Small intestine (tissue), 7 donors: ENCODE measurements around the gene EFCAB9. TPM values are rescaled to one million over a fixed set of nuclear protein-coding genes. Genes with fewer than 3 reads are reported as not detected.
"Not testable (repeated sequence)": the region's sequence is repeated elsewhere in the genome, so short reads cannot be mapped to it uniquely, and the experiment has no call there.

ENCODE experiments used
- DNase-seq, 2 donors: peaks; one replicate each; pipeline versions ENCODE4 v3.0.0 to v3.0.0-alpha.2; 2013
- FAIRE-seq: peaks from 2 replicates; lab custom pipeline; 2012; peaks lifted over from hg19 to GRCh38; lab: Jason Lieb, UNC
- H3K27ac ChIP-seq, 3 donors: one replicate each; pipeline ENCODE4 v1.5.1; 2013; ENCODE audit warnings: low read length in 2 of 3, mild to moderate bottlenecking in 2 of 3, control low read depth in 1 of 3, inconsistent platforms in 1 of 3, low read depth in 1 of 3, moderate library complexity in 1 of 3
- H3K27me3 ChIP-seq, 3 donors: one replicate each; pipeline ENCODE4 v1.6.1; 2013; ENCODE audit warnings: low read length in 3 of 3, inconsistent platforms in 1 of 3; ENCODE audit not compliant: control insufficient read depth in 3 of 3, insufficient read depth in 3 of 3
- H3K36me3 ChIP-seq, 3 donors: one replicate each; pipeline ENCODE4 v1.6.1; 2013; ENCODE audit warnings: low read length in 3 of 3, inconsistent platforms in 1 of 3, low read depth in 1 of 3, mild to moderate bottlenecking in 1 of 3, moderate library complexity in 1 of 3; ENCODE audit not compliant: control insufficient read depth in 3 of 3, insufficient read depth in 2 of 3
- H3K4me1 ChIP-seq, 3 donors: one replicate each; pipeline ENCODE4 v1.6.1; 2013; ENCODE audit warnings: low read length in 2 of 3, inconsistent platforms in 1 of 3, low read depth in 1 of 3, mild to moderate bottlenecking in 1 of 3, moderate library complexity in 1 of 3; ENCODE audit not compliant: control insufficient read depth in 3 of 3, insufficient read depth in 2 of 3
- H3K4me3 ChIP-seq, 3 donors: one replicate each; pipeline ENCODE4 v1.5.1; 2013; ENCODE audit warnings: low read length in 3 of 3, control low read depth in 1 of 3, inconsistent platforms in 1 of 3, low read depth in 1 of 3, mild to moderate bottlenecking in 1 of 3, moderate library complexity in 1 of 3
- H3K9me3 ChIP-seq, 2 donors: one replicate each; pipeline ENCODE4 v1.6.1; 2013; ENCODE audit warnings: low read depth in 1 of 2, low read length in 1 of 2; ENCODE audit not compliant: control insufficient read depth in 2 of 2, insufficient read depth in 1 of 2
- WGBS, 3 donors: extraction: QIAGEN DNeasy Blood & Tissue Kit; methylation state at CpG; one replicate each; pipeline ENCODE4 v1.1.7; 2013; 5-methylcytosine and 5-hydroxymethylcytosine counted together
- polyA plus RNA-seq, 4 donors: library from polyadenylated mRNA; stranded (reverse) in 3 of 4; unstranded in 1 of 4; fragments of 200-250 nt in 3 of 4; fragments of 120-200 nt in 1 of 4; gene quantifications; one replicate each; pipeline versions ENCODE4 v1.2.1 to v1.2.3, GENCODE V29; 2013
- donor health status: healthy with polysubstance abuse.
- donor health status: control.
- donor health status: control.
- donor health status: Bipolar disorder and iron deficiency.
- donor health status: healthy.

Gene EFCAB9
- polyA plus RNA-seq, 4 donors: not detected

DNA sequence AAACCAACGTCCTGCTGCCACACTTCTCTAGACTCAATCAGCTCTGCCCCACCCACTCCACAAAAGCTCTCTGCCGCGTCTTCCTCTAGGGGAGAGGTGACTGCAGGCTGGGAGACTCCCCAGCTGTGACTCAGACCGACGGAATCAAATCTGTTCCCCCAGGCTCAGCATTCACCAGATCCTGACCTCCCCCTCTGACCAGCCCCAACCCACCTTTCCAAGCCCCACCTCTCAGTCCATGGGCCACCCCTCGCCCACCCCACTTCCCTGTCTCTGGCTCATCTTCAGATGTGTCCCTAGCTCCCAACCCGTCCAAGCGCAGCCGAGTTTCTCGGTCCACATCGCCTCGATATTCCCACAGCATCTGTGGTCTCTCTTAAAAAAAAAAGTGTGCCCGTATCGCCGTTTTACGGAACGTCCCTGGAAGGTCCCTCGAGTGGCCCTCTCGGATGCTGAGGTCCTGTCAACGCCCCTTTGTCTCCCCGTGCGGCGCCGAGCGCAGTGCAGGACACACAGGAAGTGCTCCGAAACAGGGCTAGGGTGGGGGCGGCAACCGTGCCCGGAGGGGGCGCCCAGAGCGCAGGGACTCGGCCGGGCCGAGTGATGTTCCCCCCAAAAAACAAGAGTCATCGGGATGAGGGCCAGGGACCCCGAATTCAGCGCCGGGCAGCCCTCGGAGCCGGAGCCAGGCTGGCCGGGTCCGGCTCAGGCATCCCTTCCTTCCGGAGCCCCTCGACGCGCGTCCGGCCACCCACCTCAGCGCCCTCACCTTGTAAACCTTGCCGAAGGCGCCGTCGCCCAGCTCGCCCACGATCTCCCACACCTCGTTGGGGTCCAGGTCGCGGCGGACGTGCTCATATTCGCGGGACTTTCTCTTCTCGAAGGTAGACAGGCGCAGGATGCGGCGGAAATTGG, 6.6 kb upstream of the EFCAB9 start:
- peaks cover 0 to 11% (median 3%) of the 10 kb centered on the region in 3 donors for H3K4me1 ChIP-seq
- peak overlapping the region; percentile 78 to 96 (median 88) for H3K4me3 ChIP-seq
- DNase-seq (peak; percentile 66 to 84), FAIRE-seq (no peak)
- no peaks in the 10 kb centered on the region for H3K9me3 ChIP-seq
- peak overlapping the region; percentile 73 to 94 (median 84) for H3K27ac ChIP-seq
- WGBS, 3 donors: 0 to 1% (median 1%) methylated on average over 56 to 66 of the region's 66 CpGs
- H3K27me3 ChIP-seq: no peaks in the 10 kb centered on the region
- peaks cover 0 to 6% (median 0%) of the 10 kb centered on the region in 3 donors for H3K36me3 ChIP-seq

DNA sequence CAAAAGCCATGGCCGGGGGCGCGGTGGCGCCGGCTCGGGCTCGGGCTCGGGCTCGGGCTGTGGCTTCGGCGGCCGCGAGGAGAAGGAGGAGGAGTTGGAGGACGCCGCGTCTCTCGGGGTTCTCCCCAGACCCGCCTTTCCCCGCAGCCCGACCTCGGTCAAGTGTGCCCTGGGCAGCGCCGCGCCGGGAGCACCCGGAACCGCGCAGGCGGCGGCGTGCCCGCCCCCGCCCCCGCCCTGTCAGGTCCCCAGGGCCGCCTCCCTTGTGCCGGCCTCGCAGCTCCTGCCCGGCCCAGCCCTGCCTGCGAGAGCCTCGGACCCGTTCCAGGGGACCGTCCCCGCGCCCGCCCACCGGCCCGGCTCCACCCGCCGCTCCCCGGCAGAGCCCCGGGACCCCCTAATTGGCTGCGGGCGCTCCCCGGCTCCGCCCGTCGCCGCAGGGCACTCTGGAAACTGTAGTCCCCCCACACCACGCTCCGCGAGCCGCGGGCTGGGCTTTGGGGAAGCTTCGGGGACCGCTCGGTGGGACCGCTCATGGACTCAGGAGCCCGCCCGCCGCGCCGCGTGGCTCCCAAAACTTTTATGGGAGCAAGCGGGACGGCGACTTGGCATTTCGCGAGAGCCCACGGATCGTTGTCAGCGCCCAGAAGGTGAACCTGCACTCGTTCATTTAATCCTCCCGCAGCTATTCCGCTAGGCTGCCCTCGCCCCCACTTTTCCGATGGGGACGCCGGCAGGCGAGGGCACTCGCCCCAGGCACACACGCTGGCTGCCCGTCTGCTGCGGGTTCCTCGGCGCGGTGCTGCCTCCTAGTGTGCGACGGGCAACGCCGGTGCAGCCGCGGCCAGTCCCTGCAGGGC, 5.7 kb upstream of the EFCAB9 start, which contains the start of gene STK10:
Gene STK10, minus strand, starts transcription at position 192 of the 860 bp plus-strand sequence. Its CDS starts 182 bp downstream, at position 10.
- peaks cover 0 to 11% (median 3%) of the 10 kb centered on the region in 3 donors for H3K4me1 ChIP-seq

DNA sequence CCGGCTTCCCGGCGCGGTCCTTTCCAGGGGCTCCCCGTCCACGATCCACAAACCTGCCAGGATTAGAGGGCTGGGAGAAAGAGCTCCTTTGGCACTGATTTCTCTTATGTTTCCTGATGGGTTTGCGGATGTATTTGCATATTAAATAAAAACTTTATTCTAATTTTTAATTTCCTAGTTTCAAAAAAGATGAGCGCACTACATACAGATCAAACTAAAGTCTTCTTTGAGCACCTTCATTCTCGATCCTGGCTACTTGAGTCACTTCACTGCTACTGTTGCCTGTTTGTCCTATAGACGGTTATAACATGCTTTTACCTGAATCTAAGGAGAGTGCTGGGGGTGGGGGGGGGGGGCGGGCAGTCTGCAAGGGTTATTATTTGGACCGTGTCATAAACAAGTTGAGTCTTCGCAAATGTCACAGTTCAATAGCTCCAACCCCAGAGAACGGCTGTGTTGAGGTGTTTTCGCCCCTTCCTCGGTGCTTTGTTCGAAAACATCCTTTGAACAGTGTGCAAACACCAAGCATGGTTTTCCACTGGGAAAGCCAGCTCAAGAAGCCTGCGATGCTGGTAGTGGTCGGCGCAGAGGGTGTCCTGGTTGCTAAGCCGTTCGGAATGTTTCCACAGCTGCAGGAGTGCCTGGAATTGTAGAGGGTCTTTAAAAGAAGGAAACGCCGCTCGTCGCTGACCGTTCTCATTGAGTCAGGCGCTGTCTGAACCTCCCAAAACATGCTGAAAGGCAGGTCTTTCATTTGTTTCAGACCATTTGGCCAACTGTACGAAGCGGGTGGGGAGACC, 4.9 kb upstream of the EFCAB9 start:
- Histone ChIP-seq H3K4me3 (peak overlapping the region in 2 of 3 donors; percentile 87 to 88), H3K36me3 (peaks cover 0 to 4% (median 0%) of the 10 kb centered on the region in 3 donors), H3K9me3 (no peaks in the 10 kb centered on the region), H3K27me3 (no peaks in the 10 kb centered on the region), H3K27ac (no peak overlapping the region), H3K4me1 (peaks cover 0 to 11% (median 3%) of the 10 kb centered on the region in 3 donors)
- DNase-seq (peak in 1 of 2 donors; percentile 30), FAIRE-seq (no peak)
- WGBS, 3 donors: 42 to 55% (median 52%) methylated on average over 29 to 30 of the region's 30 CpGs

More for the DNA sequence above, 5.7 kb upstream of the EFCAB9 start, which contains the start of gene STK10:
- FAIRE-seq (no peak), DNase-seq (peak; percentile 91 to 93)
- Histone ChIP-seq H3K27me3 (no peaks in the 10 kb centered on the region), H3K27ac (peak within 1 kb of the TSS; percentile 84 to 94 (median 84)), H3K4me3 (peak within 1 kb of the TSS; percentile 78 to 96 (median 88)), H3K36me3 (peaks cover 0 to 6% (median 0%) of the 10 kb centered on the region in 3 donors), H3K9me3 (no peaks in the 10 kb centered on the region)
- 0 to 1% (median 0%) methylated on average over 50 to 102 of the region's 102 CpGs for WGBS, 3 donors

DNA sequence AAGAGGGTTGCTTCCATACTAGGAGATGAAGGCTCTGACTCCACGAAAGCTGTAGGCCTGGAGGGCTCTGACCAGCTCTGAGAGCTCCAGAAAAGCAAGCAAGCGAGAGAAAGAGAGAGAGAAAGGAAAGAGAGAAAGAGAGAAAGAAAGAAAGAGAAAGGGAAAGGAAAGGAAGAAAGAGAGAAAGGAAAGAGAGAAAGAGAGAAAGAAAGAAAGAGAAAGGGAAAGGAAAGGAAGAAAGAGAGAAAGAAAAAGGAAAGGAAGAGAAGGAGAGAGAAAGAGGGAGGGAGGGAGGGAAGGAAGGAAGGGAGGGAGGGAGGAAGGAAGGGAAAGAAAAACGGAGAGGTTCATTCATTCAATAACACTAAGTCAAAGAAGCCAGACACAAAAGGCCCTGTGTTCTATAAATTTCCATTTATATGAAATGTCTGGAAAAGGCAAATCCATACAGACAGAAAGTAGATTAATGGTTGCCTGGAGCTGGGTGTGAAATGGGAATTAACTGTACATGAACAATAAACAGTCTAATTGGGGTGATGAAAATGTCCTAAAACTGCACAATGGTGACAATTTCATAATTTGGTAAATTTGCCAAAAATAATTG, 4.2 kb upstream of the EFCAB9 start:
- H3K27ac ChIP-seq: no peak overlapping the region
- no peak overlapping the region for H3K4me3 ChIP-seq
- peaks cover 0 to 4% (median 0%) of the 10 kb centered on the region in 3 donors for H3K36me3 ChIP-seq
- FAIRE-seq (no peak), DNase-seq (no peak)
- no peaks in the 10 kb centered on the region for H3K9me3 ChIP-seq
- no peaks in the 10 kb centered on the region for H3K27me3 ChIP-seq
- H3K4me1 ChIP-seq: peaks cover 0 to 11% (median 0%) of the 10 kb centered on the region in 3 donors
- 71 to 88% (median 75%) methylated on average over 3 of the region's 3 CpGs for WGBS, 3 donors

DNA sequence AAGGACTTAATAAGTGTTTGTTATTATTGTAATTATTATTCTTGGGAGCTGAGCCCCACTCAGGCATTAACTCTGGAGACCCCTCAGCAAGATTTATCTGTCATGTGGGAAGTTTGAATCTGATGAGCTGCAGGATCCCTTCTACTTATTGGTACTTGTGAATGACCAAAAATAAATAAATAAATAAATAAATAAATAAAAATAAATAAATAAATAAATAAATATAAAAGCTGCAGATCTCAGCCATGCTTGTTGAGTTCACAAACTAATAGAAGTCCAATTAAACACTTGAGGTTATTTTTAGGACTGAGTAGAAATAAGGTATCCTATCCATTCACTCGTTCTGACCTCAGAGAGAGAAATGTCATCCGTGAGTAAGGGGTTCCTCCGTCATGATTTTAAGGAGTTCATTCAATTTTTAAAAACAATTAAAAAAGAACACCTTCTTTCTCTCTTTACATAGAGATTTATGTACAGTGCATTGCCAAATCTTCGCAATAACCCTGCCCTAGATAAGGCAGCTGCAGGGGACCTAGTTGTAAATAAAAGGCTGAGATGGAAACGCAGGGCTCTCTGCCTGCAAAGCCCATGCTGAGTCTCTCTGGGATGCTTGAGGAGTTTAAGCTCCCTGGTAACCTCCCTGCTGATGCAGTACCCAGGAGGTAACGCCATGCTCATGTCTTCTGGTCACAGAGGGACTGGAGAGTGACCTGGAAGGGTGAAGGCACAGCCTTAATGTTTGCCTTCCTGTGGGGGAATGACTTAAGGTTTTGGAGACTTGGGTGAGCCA, 1.2 kb downstream of the EFCAB9 start:
- Histone ChIP-seq H3K27ac (no peak overlapping the region), H3K9me3 (no peaks in the 10 kb centered on the region), H3K27me3 (no peaks in the 10 kb centered on the region), H3K36me3 (no peaks in the 10 kb centered on the region), H3K4me1 (no peaks in the 10 kb centered on the region), H3K4me3 (no peak overlapping the region)
- FAIRE-seq (no peak), DNase-seq (no peak)
- 64 to 72% (median 67%) methylated on average over 6 of the region's 6 CpGs for WGBS, 3 donors

GRCh38 chr5:172197775-172198174, 3.8 kb downstream of the EFCAB9 start:
- not testable (repeated sequence) for FAIRE-seq, H3K4me3 ChIP-seq, H3K36me3 ChIP-seq, H3K4me1 ChIP-seq, H3K27ac ChIP-seq, DNase-seq, H3K27me3 ChIP-seq, H3K9me3 ChIP-seq
- 82 to 88% (median 83%) methylated on average over 4 of the region's 4 CpGs for WGBS, 3 donors

- Histone ChIP-seq H3K36me3 (no peaks in the 10 kb centered on the region), H3K27ac (no peak overlapping the region), H3K27me3 (no peaks in the 10 kb centered on the region), H3K4me3 (no peak overlapping the region), H3K4me1 (no peaks in the 10 kb centered on the region), H3K9me3 (no peaks in the 10 kb centered on the region)
- WGBS, 3 donors: 87 to 97% (median 92%) methylated on average over 10 of the region's 10 CpGs
- FAIRE-seq (no peak), DNase-seq (no peak)
Observed at GRCh38 chr5:172199446-172199845, 5.5 kb downstream of the EFCAB9 start.
